Activated T-cell treated with anti-CD3 and anti-CD28 coated beads, Interleukin-2, amount 50 U/mL, for 24 hours (primary cell): ENCODE results near the gene DNAH17.

Experiments
- DNase-seq: peaks from one replicate; pipeline ENCODE4 v3.0.0-alpha.2; 2020
- H3K27ac Mint-ChIP-seq: 2 replicates; pipeline ENCODE4 v1.8.0; 2020; ENCODE audit warnings: mild to moderate bottlenecking, mixed read lengths
- H3K27me3 Mint-ChIP-seq: 2 replicates; pipeline ENCODE4 v1.8.0; 2020; ENCODE audit warnings: mixed read lengths
- H3K36me3 Mint-ChIP-seq: 2 replicates; pipeline ENCODE4 v1.8.0; 2020; ENCODE audit warnings: low read depth, mixed read lengths
- H3K4me1 Mint-ChIP-seq: 2 replicates; pipeline ENCODE4 v1.8.0; 2020; ENCODE audit warnings: low read depth, mixed read lengths
- H3K4me3 Mint-ChIP-seq: 2 replicates; pipeline ENCODE4 v1.8.0; 2020; ENCODE audit warnings: mild to moderate bottlenecking, moderate library complexity, mixed read lengths
- H3K9me3 Mint-ChIP-seq: 2 replicates; pipeline ENCODE4 v1.8.0; 2020; ENCODE audit warnings: mixed read lengths

The DNAH17 gene, protein sequence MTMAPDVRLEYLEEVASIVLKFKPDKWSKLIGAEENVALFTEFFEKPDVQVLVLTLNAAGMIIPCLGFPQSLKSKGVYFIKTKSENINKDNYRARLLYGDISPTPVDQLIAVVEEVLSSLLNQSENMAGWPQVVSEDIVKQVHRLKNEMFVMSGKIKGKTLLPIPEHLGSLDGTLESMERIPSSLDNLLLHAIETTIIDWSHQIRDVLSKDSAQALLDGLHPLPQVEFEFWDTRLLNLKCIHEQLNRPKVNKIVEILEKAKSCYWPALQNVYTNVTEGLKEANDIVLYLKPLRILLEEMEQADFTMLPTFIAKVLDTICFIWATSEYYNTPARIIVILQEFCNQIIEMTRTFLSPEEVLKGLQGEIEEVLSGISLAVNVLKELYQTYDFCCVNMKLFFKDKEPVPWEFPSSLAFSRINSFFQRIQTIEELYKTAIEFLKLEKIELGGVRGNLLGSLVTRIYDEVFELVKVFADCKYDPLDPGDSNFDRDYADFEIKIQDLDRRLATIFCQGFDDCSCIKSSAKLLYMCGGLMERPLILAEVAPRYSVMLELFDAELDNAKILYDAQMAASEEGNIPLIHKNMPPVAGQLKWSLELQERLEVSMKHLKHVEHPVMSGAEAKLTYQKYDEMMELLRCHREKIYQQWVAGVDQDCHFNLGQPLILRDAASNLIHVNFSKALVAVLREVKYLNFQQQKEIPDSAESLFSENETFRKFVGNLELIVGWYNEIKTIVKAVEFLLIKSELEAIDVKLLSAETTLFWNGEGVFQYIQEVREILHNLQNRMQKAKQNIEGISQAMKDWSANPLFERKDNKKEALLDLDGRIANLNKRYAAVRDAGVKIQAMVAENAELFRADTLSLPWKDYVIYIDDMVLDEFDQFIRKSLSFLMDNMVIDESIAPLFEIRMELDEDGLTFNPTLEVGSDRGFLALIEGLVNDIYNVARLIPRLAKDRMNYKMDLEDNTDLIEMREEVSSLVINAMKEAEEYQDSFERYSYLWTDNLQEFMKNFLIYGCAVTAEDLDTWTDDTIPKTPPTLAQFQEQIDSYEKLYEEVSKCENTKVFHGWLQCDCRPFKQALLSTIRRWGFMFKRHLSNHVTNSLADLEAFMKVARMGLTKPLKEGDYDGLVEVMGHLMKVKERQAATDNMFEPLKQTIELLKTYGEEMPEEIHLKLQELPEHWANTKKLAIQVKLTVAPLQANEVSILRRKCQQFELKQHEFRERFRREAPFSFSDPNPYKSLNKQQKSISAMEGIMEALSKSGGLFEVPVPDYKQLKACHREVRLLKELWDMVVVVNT (N-terminal part only)

DNA sequence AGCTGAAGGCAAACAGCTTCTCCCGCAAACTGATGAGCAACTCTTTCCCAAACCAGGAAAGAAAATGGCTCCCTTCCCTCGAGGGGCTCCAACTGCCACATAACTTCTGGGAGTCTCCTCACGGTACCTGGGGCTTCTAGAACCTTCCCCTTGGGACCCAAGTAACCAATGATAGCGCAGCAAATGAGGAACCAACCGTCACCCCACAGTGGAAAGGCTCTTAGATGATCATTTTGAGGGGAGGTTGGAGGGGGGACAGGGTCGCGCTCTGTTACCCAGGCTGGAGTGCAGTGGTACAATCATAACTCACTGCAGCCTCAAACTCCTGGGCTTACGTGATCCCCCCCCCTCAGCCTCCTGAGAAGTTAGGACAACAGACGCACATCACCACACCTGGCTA lies at the start of gene DNAH17:
DNAH17 (minus strand) TSS at position 101 of the 400 bp plus-strand sequence. CDS start 2,339 bp downstream, outside the sequence.
- Mint-ChIP-seq H3K36me3 (no peaks in the 10 kb centered on the region), H3K4me1 (no peaks in the 10 kb centered on the region), H3K9me3 (no peaks in the 10 kb centered on the region), H3K4me3 (no peak within 1 kb of the TSS), H3K27me3 (no peaks in the 10 kb centered on the region), H3K27ac (no peak within 1 kb of the TSS)
- no peak for DNase-seq

GRCh38 chr17:78624324-78625151 lies 47.3 kb upstream of the DNAH17 start:
- Mint-ChIP-seq H3K4me3 (no peak overlapping the region), H3K27ac (no peak overlapping the region), H3K4me1 (no peaks in the 10 kb centered on the region), H3K36me3 (no peaks in the 10 kb centered on the region), H3K9me3 (peaks cover 5% of the 10 kb centered on the region), H3K27me3 (no peaks in the 10 kb centered on the region)
- no peak for DNase-seq

GRCh38 chr17:78623541-78623940 lies 46.3 kb upstream of the DNAH17 start:
- Mint-ChIP-seq H3K36me3 (no peaks in the 10 kb centered on the region), H3K4me1 (no peaks in the 10 kb centered on the region), H3K9me3 (peaks cover 5% of the 10 kb centered on the region), H3K27ac (no peak overlapping the region), H3K27me3 (no peaks in the 10 kb centered on the region), H3K4me3 (no peak overlapping the region)
- DNase-seq, result no peak

DNA sequence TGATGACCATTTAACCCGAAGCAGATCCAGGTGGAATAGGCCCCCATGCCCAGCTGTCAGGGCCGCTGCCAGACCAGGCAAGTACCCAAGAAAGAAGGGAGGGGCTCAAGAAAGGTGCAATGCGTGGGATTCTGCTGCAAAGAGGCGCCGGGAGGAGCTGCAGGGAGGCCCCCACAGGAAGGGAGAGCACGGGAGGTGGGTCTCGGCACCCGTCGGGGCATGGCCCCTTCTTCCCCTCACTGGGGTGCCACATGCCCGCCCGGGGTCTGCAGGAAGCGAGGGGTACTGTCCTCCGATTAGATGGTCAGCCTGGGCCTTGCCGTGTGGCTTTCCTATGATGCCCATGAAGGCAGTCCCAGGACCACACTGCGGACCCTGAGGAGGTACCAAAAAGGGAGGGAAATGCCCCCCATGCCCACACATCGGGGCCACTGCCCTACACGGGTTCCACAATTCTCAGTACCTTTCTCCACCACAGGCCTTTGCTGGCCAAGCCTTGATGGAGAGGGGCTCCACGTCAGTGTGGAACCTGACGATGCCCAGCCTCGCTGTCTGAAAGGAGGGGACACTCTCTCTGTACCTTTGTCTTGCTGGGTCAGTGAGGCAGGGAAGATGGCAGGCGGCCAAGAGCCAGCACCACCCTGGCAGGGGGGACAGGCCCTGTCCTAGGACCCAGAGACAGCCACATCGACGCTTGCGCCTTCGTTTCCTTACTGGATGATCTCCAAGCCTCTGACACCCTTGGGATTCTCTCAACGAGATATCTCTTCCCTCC lies 45.5 kb upstream of the DNAH17 start:
- DNase-seq, result no peak
- no peak overlapping the region for H3K27ac Mint-ChIP-seq
- no peaks in the 10 kb centered on the region for H3K36me3 Mint-ChIP-seq
- peaks cover 5% of the 10 kb centered on the region for H3K9me3 Mint-ChIP-seq
- no peak overlapping the region for H3K4me3 Mint-ChIP-seq
- no peaks in the 10 kb centered on the region for H3K4me1 Mint-ChIP-seq
- H3K27me3 Mint-ChIP-seq, result no peaks in the 10 kb centered on the region

DNA sequence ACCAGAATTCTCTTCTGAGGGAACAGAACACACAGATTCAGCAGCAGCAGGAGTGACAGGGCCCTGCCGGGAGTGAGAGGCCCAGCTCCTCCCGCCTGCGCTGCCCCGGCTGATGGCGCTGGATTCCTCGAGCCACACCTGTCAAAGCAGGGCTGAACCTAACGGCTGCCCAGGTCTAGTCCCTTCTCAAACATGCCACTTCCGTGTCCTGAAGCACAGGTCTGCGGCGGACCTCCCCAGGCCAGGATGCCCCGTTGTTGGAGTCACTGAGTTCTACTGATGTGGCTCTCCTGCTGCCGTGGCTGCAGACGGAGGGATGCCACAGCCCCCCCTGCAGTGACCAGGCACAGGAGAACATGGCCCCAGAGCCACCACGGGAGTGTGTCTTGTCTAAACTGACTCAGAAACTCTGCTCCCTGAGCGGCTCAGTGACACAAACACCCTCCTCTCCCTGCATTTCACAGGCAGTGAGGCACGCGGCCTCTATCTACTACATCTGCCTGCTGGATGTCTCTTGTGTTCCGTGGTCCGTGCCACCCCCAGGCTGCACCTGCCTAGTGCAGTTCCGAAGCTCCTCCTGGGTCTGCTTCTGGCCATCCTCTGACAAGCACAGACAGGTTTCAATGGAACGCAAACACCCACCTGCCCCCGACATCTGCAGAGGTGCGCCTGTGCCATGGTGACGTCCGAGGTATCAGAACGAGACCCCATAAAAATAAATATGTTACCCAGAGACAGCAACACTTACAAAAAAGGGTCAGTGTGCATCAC lies 44.7 kb upstream of the DNAH17 start:
- Mint-ChIP-seq H3K4me1 (no peaks in the 10 kb centered on the region), H3K36me3 (no peaks in the 10 kb centered on the region), H3K27me3 (no peaks in the 10 kb centered on the region), H3K9me3 (peaks cover 5% of the 10 kb centered on the region), H3K27ac (no peak overlapping the region), H3K4me3 (no peak overlapping the region)
- no peak for DNase-seq

DNA sequence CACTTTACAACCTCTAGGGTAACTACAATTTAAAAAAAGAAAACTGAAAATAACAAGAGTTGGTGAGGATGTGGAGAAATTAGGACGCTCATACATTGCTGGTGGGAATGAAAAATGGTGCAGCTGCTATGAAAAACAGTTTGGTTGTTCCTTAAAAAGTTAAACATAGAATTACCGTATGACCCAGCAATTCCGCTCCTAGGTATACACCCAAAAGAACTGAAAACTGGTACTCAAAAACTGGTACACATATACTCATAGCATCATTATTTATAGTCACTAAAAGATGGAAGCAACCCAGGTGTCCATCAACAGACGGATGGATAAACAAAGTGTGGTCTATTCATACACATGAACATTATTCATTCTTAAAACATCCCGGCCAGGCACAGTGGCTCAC lies 42.9 kb upstream of the DNAH17 start:
- H3K9me3 Mint-ChIP-seq, result peaks cover 5% of the 10 kb centered on the region
- H3K27me3 Mint-ChIP-seq, result no peaks in the 10 kb centered on the region
- no peak overlapping the region for H3K27ac Mint-ChIP-seq
- DNase-seq, result no peak
- H3K36me3 Mint-ChIP-seq, result no peaks in the 10 kb centered on the region
- no peak overlapping the region for H3K4me3 Mint-ChIP-seq
- no peaks in the 10 kb centered on the region for H3K4me1 Mint-ChIP-seq

- Mint-ChIP-seq H3K27ac (no peak overlapping the region), H3K27me3 (no peaks in the 10 kb centered on the region), H3K4me1 (no peaks in the 10 kb centered on the region), H3K9me3 (peaks cover 5% of the 10 kb centered on the region), H3K4me3 (no peak overlapping the region), H3K36me3 (no peaks in the 10 kb centered on the region)
- no peak for DNase-seq
These were observed 42.1 kb upstream of the DNAH17 start for GRCh38 chr17:78619334-78619733.

GRCh38 chr17:78618264-78619066 lies 41.3 kb upstream of the DNAH17 start:
- no peak overlapping the region for H3K27ac Mint-ChIP-seq

DNA sequence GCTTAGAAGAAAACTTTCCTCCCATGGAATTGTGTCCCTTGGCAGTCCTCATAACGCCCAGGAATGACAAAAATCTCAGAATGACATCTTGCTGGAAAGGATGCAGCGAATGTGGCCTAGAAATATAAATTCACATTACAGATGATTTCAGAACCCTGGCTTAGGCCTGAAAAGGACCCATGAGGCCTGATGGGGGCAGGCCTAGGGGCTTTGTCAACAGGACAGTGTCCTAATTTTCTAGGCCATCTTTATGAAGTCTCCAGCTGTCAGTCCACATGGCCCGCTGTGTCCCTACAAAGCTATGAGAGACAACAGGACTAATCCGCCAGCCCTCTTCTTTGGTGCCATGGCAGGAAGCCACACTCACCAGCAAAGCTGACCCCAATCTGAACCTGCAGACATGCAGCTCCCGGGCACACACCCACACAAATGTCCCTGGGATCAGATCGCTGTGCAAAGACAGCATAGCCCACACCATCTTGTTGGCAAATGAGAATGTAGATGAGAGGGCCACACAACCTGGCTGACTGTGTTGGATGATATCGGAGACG lies 40.4 kb upstream of the DNAH17 start:
- no peaks in the 10 kb centered on the region for H3K4me1 Mint-ChIP-seq
- no peaks in the 10 kb centered on the region for H3K27me3 Mint-ChIP-seq
- DNase-seq, result no peak
- H3K36me3 Mint-ChIP-seq, result no peaks in the 10 kb centered on the region
- no peak overlapping the region for H3K27ac Mint-ChIP-seq
- H3K4me3 Mint-ChIP-seq, result no peak overlapping the region
- H3K9me3 Mint-ChIP-seq, result peaks cover 5% of the 10 kb centered on the region

More at GRCh38 chr17:78618264-78619066, 41.3 kb upstream of the DNAH17 start:
- Mint-ChIP-seq H3K36me3 (no peaks in the 10 kb centered on the region), H3K27me3 (no peaks in the 10 kb centered on the region), H3K4me3 (no peak overlapping the region), H3K4me1 (no peaks in the 10 kb centered on the region), H3K9me3 (peaks cover 5% of the 10 kb centered on the region)
- no peak for DNase-seq

DNA sequence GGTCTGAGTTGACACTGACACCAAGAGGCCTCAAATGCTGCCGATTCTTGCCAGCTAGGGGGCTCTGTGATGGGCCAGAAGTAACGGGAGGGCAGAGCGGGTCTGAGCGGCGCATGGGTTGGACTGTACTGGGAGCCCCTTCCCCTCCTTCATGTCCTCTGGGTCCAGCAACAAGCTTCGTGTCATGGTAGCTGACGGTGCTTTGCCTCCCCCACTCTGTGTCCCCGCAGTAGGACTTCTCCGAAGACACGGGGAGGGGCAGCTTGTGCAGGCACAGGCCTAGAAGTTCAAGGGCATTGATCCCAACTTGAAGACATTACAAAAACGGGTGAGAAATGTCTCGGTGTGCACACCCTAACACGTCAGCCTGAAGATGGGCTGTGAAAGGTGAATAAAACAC lies 39.8 kb upstream of the DNAH17 start:
- Mint-ChIP-seq H3K4me3 (no peak overlapping the region), H3K4me1 (no peaks in the 10 kb centered on the region)

GRCh38 chr17:78615631-78616030 lies 38.4 kb upstream of the DNAH17 start:
- Mint-ChIP-seq H3K36me3 (no peaks in the 10 kb centered on the region), H3K9me3 (peaks cover 5% of the 10 kb centered on the region)

More for the DNA sequence above, 39.8 kb upstream of the DNAH17 start:
- Mint-ChIP-seq H3K36me3 (no peaks in the 10 kb centered on the region), H3K27ac (no peak overlapping the region), H3K9me3 (peaks cover 5% of the 10 kb centered on the region), H3K27me3 (no peaks in the 10 kb centered on the region)
- no peak for DNase-seq

DNA sequence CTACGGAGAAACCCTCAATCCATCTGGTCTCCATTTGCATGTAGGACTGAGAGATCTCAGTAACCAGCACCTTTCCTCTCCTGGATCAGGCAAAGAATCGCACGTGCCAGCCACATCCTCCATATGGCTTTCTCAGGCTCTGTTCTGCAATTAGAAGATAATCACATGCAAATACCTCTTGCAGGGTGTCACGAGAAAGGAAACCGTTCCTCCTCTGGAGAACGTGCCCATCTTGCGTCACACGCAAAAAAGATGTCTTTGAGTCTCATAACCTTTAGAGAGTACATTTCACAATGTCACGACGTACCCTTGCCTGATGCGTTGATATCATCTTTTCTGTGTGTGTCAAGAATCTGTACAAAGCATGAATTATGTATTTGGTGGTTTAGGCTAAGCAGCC lies 36.2 kb upstream of the DNAH17 start:
- no peak for DNase-seq
- H3K4me1 Mint-ChIP-seq, result no peaks in the 10 kb centered on the region
- no peak overlapping the region for H3K27ac Mint-ChIP-seq
- H3K4me3 Mint-ChIP-seq, result no peak overlapping the region
- no peaks in the 10 kb centered on the region for H3K36me3 Mint-ChIP-seq
- no peaks in the 10 kb centered on the region for H3K9me3 Mint-ChIP-seq
- H3K27me3 Mint-ChIP-seq, result no peaks in the 10 kb centered on the region

More at GRCh38 chr17:78615631-78616030, 38.4 kb upstream of the DNAH17 start:
- Mint-ChIP-seq H3K4me3 (no peak overlapping the region), H3K27ac (no peak overlapping the region), H3K27me3 (no peaks in the 10 kb centered on the region), H3K4me1 (no peaks in the 10 kb centered on the region)
- DNase-seq, result no peak
